ENCODE data around the gene SMARCA1.
A peak's percentile ranks its signal among the peaks of the same experiment; 100 is the strongest.

The SMARCA1 gene

GRCh38 chrX:129462707-129463106 is 60.6 kb downstream of the SMARCA1 start:
- no peaks in the 10 kb centered on the region for H3K9me3 ChIP-seq (ENCODE audit: control insufficient read depth, low read length)
- no peak overlapping the region for H3K27ac ChIP-seq (ENCODE audit: low read depth, low read length, severe bottlenecking)
- H3K4me1 ChIP-seq (ENCODE audit: control insufficient read depth, insufficient read depth, low read length, poor library complexity, severe bottlenecking) = no peaks in the 10 kb centered on the region
- no CpG with 5 or more reads among the region's 3 CpGs for WGBS, 2 experiments (ENCODE audit: insufficient coverage in 2 of 2)
- H3K4me3 ChIP-seq (ENCODE audit: extremely low read depth, insufficient read depth, low read length, poor library complexity, severe bottlenecking) = no peak overlapping the region
- peaks cover 50% of the 10 kb centered on the region for H3K36me3 ChIP-seq (ENCODE audit: control insufficient read depth, insufficient read depth, low read length)

DNA sequence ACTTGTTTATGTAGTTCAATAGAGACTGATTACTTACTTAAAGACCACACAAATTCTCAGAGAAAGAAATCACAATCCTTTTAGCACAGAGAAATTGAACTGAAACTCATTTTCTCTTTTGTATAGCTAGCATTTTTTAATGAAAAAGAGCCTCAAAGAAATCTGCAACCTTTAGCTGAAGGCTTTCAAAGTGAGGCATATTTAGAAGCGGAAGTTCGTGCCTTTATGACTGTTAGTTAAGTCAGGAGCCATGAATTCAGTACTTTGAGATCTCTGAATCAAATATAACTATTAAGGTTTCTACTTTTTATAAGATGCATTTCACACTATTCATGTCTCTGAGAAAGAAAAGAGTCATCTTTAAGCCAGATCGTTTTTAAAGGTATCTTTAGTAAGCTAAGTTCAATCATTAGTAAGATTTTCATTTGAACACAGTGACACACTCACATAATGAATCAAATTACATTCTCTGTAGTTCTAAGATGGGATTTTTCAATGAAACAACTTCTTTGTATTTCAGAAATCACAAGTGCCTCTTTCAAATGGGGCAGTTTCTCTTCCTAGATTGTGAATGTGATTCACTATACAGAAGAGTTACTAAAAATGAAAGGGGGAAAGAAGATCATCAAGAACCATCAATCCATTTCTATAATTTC is 61.4 kb downstream of the SMARCA1 start:
- peaks cover 54% of the 10 kb centered on the region for H3K36me3 ChIP-seq (ENCODE audit: control insufficient read depth, insufficient read depth, low read length)

DNA sequence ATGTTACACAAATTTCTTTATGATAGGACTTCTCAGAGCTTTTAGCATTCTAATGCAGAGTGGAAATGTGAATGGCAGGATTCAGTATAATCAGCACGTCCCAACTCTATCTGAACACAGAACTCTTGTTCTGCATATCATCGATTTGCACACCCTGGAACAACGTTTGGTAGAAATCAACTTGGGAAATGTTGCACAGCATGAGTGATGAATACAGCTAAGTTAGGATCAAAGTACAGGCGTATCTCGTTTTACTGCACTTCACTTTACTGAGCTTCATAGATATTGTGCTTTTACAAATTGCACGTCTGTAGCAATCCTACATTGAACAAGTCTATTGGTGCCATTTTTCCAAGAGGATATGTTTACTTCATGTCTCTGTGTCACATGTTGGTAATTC is 70.8 kb downstream of the SMARCA1 start:
- no peak overlapping the region for H3K4me3 ChIP-seq (ENCODE audit: extremely low read depth, insufficient read depth, low read length, poor library complexity, severe bottlenecking)
- H3K36me3 ChIP-seq (ENCODE audit: control insufficient read depth, insufficient read depth, low read length) = peaks cover 29% of the 10 kb centered on the region
- H3K4me1 ChIP-seq (ENCODE audit: control insufficient read depth, insufficient read depth, low read length, poor library complexity, severe bottlenecking) = no peaks in the 10 kb centered on the region
- no peak overlapping the region for H3K27ac ChIP-seq (ENCODE audit: low read depth, low read length, severe bottlenecking)
- 100% methylated on average over 1 of the region's 6 CpGs; no CpG with 5 or more reads in 1 of the 2 experiments for WGBS, 2 experiments (ENCODE audit: insufficient coverage in 2 of 2)
- no peaks in the 10 kb centered on the region for H3K9me3 ChIP-seq (ENCODE audit: control insufficient read depth, low read length)

More for the DNA sequence above, 61.4 kb downstream of the SMARCA1 start:
- Histone ChIP-seq H3K4me3 (ENCODE audit: extremely low read depth, insufficient read depth, low read length, poor library complexity, severe bottlenecking) (no peak overlapping the region), H3K4me1 (ENCODE audit: control insufficient read depth, insufficient read depth, low read length, poor library complexity, severe bottlenecking) (no peaks in the 10 kb centered on the region), H3K9me3 (ENCODE audit: control insufficient read depth, low read length) (no peaks in the 10 kb centered on the region), H3K27ac (ENCODE audit: low read depth, low read length, severe bottlenecking) (no peak overlapping the region)
- 100% methylated on average over 1 of the region's 3 CpGs; no CpG with 5 or more reads in 1 of the 2 experiments for WGBS, 2 experiments (ENCODE audit: insufficient coverage in 2 of 2)

DNA sequence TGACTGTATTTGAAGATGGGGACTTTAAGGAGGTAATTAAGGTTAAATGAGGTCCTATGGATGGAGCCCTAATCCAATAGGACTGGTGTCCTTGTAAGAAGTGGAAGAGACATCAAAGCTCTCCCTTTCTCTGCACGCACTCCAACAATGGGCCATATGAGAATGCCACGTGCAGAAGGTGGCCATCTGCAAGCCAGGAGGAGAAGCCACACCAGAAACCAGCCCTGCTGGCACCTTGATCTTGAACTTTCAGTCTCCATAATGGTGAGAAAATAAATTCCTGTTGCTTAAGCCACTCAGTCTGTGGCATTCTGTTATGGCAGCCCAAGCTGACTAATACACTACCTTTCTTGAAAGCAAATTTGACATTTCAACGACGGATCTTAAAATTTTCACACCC is 73.2 kb downstream of the SMARCA1 start:
- Histone ChIP-seq H3K36me3 (ENCODE audit: control insufficient read depth, insufficient read depth, low read length) (peaks cover 24% of the 10 kb centered on the region), H3K9me3 (ENCODE audit: control insufficient read depth, low read length) (no peaks in the 10 kb centered on the region), H3K4me3 (ENCODE audit: extremely low read depth, insufficient read depth, low read length, poor library complexity, severe bottlenecking) (no peak overlapping the region), H3K27ac (ENCODE audit: low read depth, low read length, severe bottlenecking) (no peak overlapping the region), H3K4me1 (ENCODE audit: control insufficient read depth, insufficient read depth, low read length, poor library complexity, severe bottlenecking) (no peaks in the 10 kb centered on the region)
- no CpG with 5 or more reads among the region's 4 CpGs for WGBS, 2 experiments (ENCODE audit: insufficient coverage in 2 of 2)

DNA sequence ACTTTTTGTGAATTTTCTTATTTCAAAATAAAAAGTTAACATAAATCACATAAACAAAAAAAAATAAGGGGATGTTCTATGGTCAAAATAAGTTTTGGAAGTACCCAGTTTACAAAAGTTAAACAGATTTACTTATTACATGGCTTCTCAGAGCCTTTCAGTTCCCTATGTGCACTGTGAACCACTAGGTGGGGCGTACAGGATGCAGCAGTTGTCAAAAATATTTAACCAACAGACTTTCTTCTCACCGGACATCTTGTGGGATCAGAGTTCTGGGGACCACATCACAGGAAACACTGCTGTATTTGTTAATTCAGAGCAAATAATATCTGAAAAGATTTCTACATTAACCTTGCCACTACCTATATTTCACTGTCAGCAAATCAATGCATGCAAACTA is 74.1 kb downstream of the SMARCA1 start:
- H3K36me3 ChIP-seq (ENCODE audit: control insufficient read depth, insufficient read depth, low read length) = peaks cover 29% of the 10 kb centered on the region
- no CpG with 5 or more reads among the region's 2 CpGs for WGBS, 2 experiments (ENCODE audit: insufficient coverage in 2 of 2)
- no peak overlapping the region for H3K4me3 ChIP-seq (ENCODE audit: extremely low read depth, insufficient read depth, low read length, poor library complexity, severe bottlenecking)
- no peak overlapping the region for H3K27ac ChIP-seq (ENCODE audit: low read depth, low read length, severe bottlenecking)
- no peaks in the 10 kb centered on the region for H3K9me3 ChIP-seq (ENCODE audit: control insufficient read depth, low read length)
- no peaks in the 10 kb centered on the region for H3K4me1 ChIP-seq (ENCODE audit: control insufficient read depth, insufficient read depth, low read length, poor library complexity, severe bottlenecking)

- no peak overlapping the region for H3K4me3 ChIP-seq (ENCODE audit: extremely low read depth, insufficient read depth, low read length, poor library complexity, severe bottlenecking)
- H3K36me3 ChIP-seq (ENCODE audit: control insufficient read depth, insufficient read depth, low read length) = peaks cover 32% of the 10 kb centered on the region
- H3K9me3 ChIP-seq (ENCODE audit: control insufficient read depth, low read length) = no peaks in the 10 kb centered on the region
- no peak overlapping the region for H3K27ac ChIP-seq (ENCODE audit: low read depth, low read length, severe bottlenecking)
- H3K4me1 ChIP-seq (ENCODE audit: control insufficient read depth, insufficient read depth, low read length, poor library complexity, severe bottlenecking) = no peaks in the 10 kb centered on the region
Observed at GRCh38 chrX:129445436-129445835, 77.9 kb downstream of the SMARCA1 start.

DNA sequence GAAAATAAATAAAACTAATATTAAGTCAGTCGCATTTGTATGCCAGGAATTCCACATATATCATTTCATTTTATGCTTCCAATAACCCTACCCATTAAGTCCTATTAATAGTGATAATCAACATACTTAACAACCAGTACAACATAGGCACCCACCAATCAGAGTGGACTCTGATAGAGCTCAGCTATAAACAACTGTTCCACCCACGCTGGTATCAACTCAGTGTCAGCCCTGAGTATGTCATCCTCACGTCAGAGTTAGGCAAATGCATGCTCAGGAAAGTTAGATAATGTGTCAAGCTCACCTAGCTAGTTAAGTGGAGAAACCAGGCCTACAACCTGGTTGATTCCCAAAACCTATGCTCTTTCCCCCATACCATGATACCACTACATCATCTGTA is 89.3 kb downstream of the SMARCA1 start:
- H3K36me3 ChIP-seq (ENCODE audit: control insufficient read depth, insufficient read depth, low read length) = peaks cover 43% of the 10 kb centered on the region
- no peak overlapping the region for H3K27ac ChIP-seq (ENCODE audit: low read depth, low read length, severe bottlenecking)
- no peaks in the 10 kb centered on the region for H3K4me1 ChIP-seq (ENCODE audit: control insufficient read depth, insufficient read depth, low read length, poor library complexity, severe bottlenecking)
- H3K4me3 ChIP-seq (ENCODE audit: extremely low read depth, insufficient read depth, low read length, poor library complexity, severe bottlenecking) = no peak overlapping the region
- no peaks in the 10 kb centered on the region for H3K9me3 ChIP-seq (ENCODE audit: control insufficient read depth, low read length)
- 92% methylated on average over 2 of the region's 3 CpGs; no CpG with 5 or more reads in 1 of the 2 experiments for WGBS, 2 experiments (ENCODE audit: insufficient coverage in 2 of 2)

- Histone ChIP-seq H3K4me3 (ENCODE audit: extremely low read depth, insufficient read depth, low read length, poor library complexity, severe bottlenecking) (no peak overlapping the region), H3K4me1 (ENCODE audit: control insufficient read depth, insufficient read depth, low read length, poor library complexity, severe bottlenecking) (no peaks in the 10 kb centered on the region), H3K27ac (ENCODE audit: low read depth, low read length, severe bottlenecking) (no peak overlapping the region), H3K9me3 (ENCODE audit: control insufficient read depth, low read length) (no peaks in the 10 kb centered on the region), H3K36me3 (ENCODE audit: control insufficient read depth, insufficient read depth, low read length) (peaks cover 43% of the 10 kb centered on the region)
- no CpG with 5 or more reads among the region's 2 CpGs for WGBS, 2 experiments (ENCODE audit: insufficient coverage in 2 of 2)
Observed at GRCh38 chrX:129433461-129433860, 89.8 kb downstream of the SMARCA1 start.

DNA sequence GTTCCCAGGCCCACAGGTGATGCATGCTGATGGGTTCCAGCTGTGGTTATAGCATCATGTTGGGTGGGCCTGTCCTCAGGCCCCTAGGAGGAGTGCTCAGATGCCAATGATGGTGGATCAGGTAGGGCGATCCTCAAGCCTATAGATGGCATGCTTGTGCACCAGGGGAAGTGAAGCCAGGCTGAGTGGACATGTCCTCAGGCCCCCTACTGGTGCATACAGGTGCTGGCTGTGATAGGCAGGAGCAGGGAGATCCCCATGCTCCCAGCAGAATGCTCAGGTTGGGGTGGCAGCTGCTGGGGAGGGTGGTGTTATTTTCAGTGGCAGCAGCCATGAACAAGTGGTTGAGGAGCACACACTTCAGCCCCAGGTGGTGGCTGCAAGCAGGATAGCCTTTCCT is 96.0 kb downstream of the SMARCA1 start:
- Histone ChIP-seq H3K9me3 (ENCODE audit: control insufficient read depth, low read length) (peaks cover 13% of the 10 kb centered on the region), H3K4me3 (ENCODE audit: extremely low read depth, insufficient read depth, low read length, poor library complexity, severe bottlenecking) (no peak overlapping the region), H3K4me1 (ENCODE audit: control insufficient read depth, insufficient read depth, low read length, poor library complexity, severe bottlenecking) (no peaks in the 10 kb centered on the region), H3K36me3 (ENCODE audit: control insufficient read depth, insufficient read depth, low read length) (peaks cover 37% of the 10 kb centered on the region), H3K27ac (ENCODE audit: low read depth, low read length, severe bottlenecking) (no peak overlapping the region)
- no CpG with 5 or more reads among the region's 1 CpG for WGBS, 2 experiments (ENCODE audit: insufficient coverage in 2 of 2)

- H3K27ac ChIP-seq (ENCODE audit: low read depth, low read length, severe bottlenecking) = no peak overlapping the region
- WGBS, 2 experiments (ENCODE audit: insufficient coverage in 2 of 2) = no CpG with 5 or more reads among the region's 4 CpGs
- H3K36me3 ChIP-seq (ENCODE audit: control insufficient read depth, insufficient read depth, low read length) = peaks cover 17% of the 10 kb centered on the region
- peaks cover 13% of the 10 kb centered on the region for H3K9me3 ChIP-seq (ENCODE audit: control insufficient read depth, low read length)
- H3K4me3 ChIP-seq (ENCODE audit: extremely low read depth, insufficient read depth, low read length, poor library complexity, severe bottlenecking) = no peak overlapping the region
- no peaks in the 10 kb centered on the region for H3K4me1 ChIP-seq (ENCODE audit: control insufficient read depth, insufficient read depth, low read length, poor library complexity, severe bottlenecking)
Observed at GRCh38 chrX:129423191-129423590, 100.1 kb downstream of the SMARCA1 start.

DNA sequence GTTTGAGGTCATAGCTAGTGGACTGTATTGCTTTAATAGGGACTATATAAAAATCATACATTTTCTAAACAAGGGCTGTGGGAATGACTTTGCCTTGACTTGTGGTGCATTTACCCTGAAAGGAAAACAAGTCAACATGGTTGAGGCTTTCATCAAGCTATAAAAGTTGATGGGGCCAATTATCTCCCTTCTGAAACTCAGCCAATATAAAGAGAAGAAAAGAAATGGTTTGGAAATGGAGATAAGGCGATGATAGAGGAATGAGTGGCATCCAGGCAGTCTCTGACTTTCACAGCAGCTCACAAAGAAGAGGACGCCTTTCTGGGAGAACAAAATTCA is 118.7 kb downstream of the SMARCA1 start:
- Histone ChIP-seq H3K9me3 (ENCODE audit: control insufficient read depth, low read length) (no peaks in the 10 kb centered on the region), H3K4me1 (ENCODE audit: control insufficient read depth, insufficient read depth, low read length, poor library complexity, severe bottlenecking) (peaks cover 6% of the 10 kb centered on the region), H3K27ac (ENCODE audit: low read depth, low read length, severe bottlenecking) (peak overlapping the region; percentile 16), H3K36me3 (ENCODE audit: control insufficient read depth, insufficient read depth, low read length) (no peaks in the 10 kb centered on the region), H3K4me3 (ENCODE audit: extremely low read depth, insufficient read depth, low read length, poor library complexity, severe bottlenecking) (no peak overlapping the region)
- no CpG with 5 or more reads among the region's 2 CpGs for WGBS, 2 experiments (ENCODE audit: insufficient coverage in 2 of 2)

Measured in mesodermal cell (in vitro differentiated cells).